A549 (cell line): Measurements from ENCODE around the gene LEFTY1.

Experiments
- CTCF ChIP-seq: fragments of >200 bp; sonication (Bioruptor Twin); formaldehyde crosslinking; IDR thresholded peaks from 3 replicates; pipeline ENCODE4 v1.5.1; 2016
- EHMT2 ChIP-seq: fragments of 200-600 bp; sonication (generic); IDR thresholded peaks from 2 replicates; pipeline ENCODE4 v1.6.1; 2016; ENCODE audit warnings: antibody characterized with exemption, low read depth, mild to moderate bottlenecking, moderate library complexity
- GATA3 ChIP-seq: IDR thresholded peaks from 2 replicates; pipeline ENCODE4 v1.6.1; 2012; ENCODE audit warnings: borderline replicate concordance
- JUN ChIP-seq, 2 experiments: fragments of >200 bp; sonication (Bioruptor Twin); formaldehyde crosslinking; IDR thresholded peaks; 2 replicates in 1 of 2; 3 replicates in 1 of 2; pipeline ENCODE4 v1.6.1; 2016 to 2017
- JUNB ChIP-seq: fragments of >200 bp; sonication (Bioruptor Twin); formaldehyde crosslinking; IDR thresholded peaks from 2 replicates; pipeline ENCODE4 v1.6.1; 2016
- MAFK ChIP-seq: fragments of 450-650 bp; IDR thresholded peaks from 2 replicates; pipeline ENCODE4 v1.6.1; 2014; ENCODE audit not compliant: partially characterized antibody
- MYC ChIP-seq: IDR thresholded peaks from 2 replicates; pipeline ENCODE4 v1.6.1; 2012; ENCODE audit warnings: mild to moderate bottlenecking, inconsistent platforms, low read length, improper control_type of control experiment, borderline replicate concordance
- POLR2A ChIP-seq: IDR thresholded peaks from 2 replicates; pipeline ENCODE4 v1.6.1; 2012; ENCODE audit warnings: mild to moderate bottlenecking, low read length
- RCOR1 ChIP-seq: fragments of 150-350 bp; IDR thresholded peaks from 2 replicates; pipeline ENCODE4 v1.6.1; 2014; ENCODE audit warnings: antibody characterized with exemption, low read length, low read depth
- SMC3 ChIP-seq: fragments of >200 bp; sonication (Bioruptor Twin); formaldehyde crosslinking; IDR thresholded peaks from 3 replicates; pipeline ENCODE4 v1.6.1; 2018; ENCODE audit warnings: inconsistent platforms
- TF ChIP-seq, protein P1 (sequence below): fragments of >200 bp; sonication (Bioruptor Twin); formaldehyde crosslinking; IDR thresholded peaks from 3 replicates; pipeline ENCODE4 v1.6.1; 2016
- TF ChIP-seq, protein P2 (sequence below): IDR thresholded peaks from 2 replicates; pipeline ENCODE4 v1.6.1; 2012
- TF ChIP-seq, protein P3 (sequence below): fragments of 450-650 bp; IDR thresholded peaks from 2 replicates; pipeline ENCODE4 v1.6.1; 2014; ENCODE audit warnings: antibody characterized with exemption

GRCh38 chr1:225868631-225869330 is 20.2 kb downstream of the LEFTY1 start:
- no peak for TF ChIP-seq SMC3
- TF ChIP-seq CTCF, result no peak
- TF ChIP-seq JUNB, result no peak
- no peak for TF ChIP-seq EHMT2
- TF ChIP-seq POLR2A, result no peak
- TF ChIP-seq, protein P1, sequence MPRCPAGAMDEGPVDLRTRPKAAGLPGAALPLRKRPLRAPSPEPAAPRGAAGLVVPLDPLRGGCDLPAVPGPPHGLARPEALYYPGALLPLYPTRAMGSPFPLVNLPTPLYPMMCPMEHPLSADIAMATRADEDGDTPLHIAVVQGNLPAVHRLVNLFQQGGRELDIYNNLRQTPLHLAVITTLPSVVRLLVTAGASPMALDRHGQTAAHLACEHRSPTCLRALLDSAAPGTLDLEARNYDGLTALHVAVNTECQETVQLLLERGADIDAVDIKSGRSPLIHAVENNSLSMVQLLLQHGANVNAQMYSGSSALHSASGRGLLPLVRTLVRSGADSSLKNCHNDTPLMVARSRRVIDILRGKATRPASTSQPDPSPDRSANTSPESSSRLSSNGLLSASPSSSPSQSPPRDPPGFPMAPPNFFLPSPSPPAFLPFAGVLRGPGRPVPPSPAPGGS, result no peak
- TF ChIP-seq, protein P2, sequence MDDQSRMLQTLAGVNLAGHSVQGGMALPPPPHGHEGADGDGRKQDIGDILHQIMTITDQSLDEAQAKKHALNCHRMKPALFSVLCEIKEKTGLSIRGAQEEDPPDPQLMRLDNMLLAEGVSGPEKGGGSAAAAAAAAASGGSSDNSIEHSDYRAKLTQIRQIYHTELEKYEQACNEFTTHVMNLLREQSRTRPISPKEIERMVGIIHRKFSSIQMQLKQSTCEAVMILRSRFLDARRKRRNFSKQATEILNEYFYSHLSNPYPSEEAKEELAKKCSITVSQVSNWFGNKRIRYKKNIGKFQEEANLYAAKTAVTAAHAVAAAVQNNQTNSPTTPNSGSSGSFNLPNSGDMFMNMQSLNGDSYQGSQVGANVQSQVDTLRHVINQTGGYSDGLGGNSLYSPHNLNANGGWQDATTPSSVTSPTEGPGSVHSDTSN, result no peak
- no peak for TF ChIP-seq JUN (IDR thresholded peaks at IDR 0.05)
- no peak for TF ChIP-seq RCOR1
- TF ChIP-seq GATA3, result no peak
- no peak for TF ChIP-seq MYC
- TF ChIP-seq, protein P3, sequence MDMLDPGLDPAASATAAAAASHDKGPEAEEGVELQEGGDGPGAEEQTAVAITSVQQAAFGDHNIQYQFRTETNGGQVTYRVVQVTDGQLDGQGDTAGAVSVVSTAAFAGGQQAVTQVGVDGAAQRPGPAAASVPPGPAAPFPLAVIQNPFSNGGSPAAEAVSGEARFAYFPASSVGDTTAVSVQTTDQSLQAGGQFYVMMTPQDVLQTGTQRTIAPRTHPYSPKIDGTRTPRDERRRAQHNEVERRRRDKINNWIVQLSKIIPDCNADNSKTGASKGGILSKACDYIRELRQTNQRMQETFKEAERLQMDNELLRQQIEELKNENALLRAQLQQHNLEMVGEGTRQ, result no peak
- TF ChIP-seq MAFK, result no peak
